A549 treated with CpdA at 1 μM for 4 hours (cell line): ENCODE data around the gene TRAF3. TPM values are rescaled to one million over a fixed set of nuclear protein-coding genes. Genes with fewer than 3 reads are reported as not detected.

Source experiments
- total RNA-seq: library from RNA; stranded (reverse); fragments of 200-300 nt; extraction: Qiagen RNA extraction; gene quantifications from 5 replicates; pipeline ENCODE4 v1.2.3, GENCODE V29; 2022; ENCODE audit warnings: low read depth

TRAF3 gene
- total RNA-seq = 19.8 to 28.9 TPM (median 27.4 TPM) in 5 replicates

GRCh38 chr14:102776761-102777710 lies at the start of gene TRAF3:
TRAF3 (plus strand) TSS chr14:102777449; CDS start chr14:102870202, 92,753 bp downstream.

GRCh38 chr14:102922490-102923200 lies 145.4 kb downstream of the TRAF3 start, which contains the start of gene AMN:
AMN (plus strand) TSS chr14:102922663; CDS start chr14:102922689, 26 bp downstream.

Other genes with a start within 250 kb of the TRAF3 start
- 20.1 to 29.5 TPM (median 25.3 TPM) in 5 replicates for gene RCOR1, start 184.8 kb upstream of the TRAF3 start, total RNA-seq
- 0.16 to 0.45 TPM (median 0.39 TPM) in 5 replicates for gene AMN, start 145.2 kb downstream of the TRAF3 start, total RNA-seq